ENCODE measurements around the gene LONP1. TPM values are rescaled to one million over a fixed set of nuclear protein-coding genes. Genes with fewer than 3 reads are reported as not detected.

The LONP1 gene
- polyA plus RNA-seq, 1 donor from 2014 or later, result 43.1 TPM

- Histone ChIP-seq H3K9me2 (ENCODE audit: insufficient read depth, low read length) (no peaks in the 10 kb centered on the region), H3F3A (ENCODE audit: insufficient read depth, low read length, poor library complexity, severe bottlenecking) (no peaks in the 10 kb centered on the region), H3K27ac (ENCODE audit: low read length) (no peak overlapping the region), H3K36me3 (ENCODE audit: insufficient read depth, low read length) (no peaks in the 10 kb centered on the region), H3K9ac (ENCODE audit: low read length) (no peak overlapping the region), H3K9me3 (ENCODE audit: low read length) (no peaks in the 10 kb centered on the region), H3K79me2 (replicated peaks; ENCODE audit: insufficient read depth, low read length) (no peaks in the 10 kb centered on the region), H3K4me3 (ENCODE audit: low read length) (no peak overlapping the region), H4K20me1 (ENCODE audit: insufficient read depth) (no peaks in the 10 kb centered on the region), H3K27me3 (ENCODE audit: insufficient read depth, low read depth, low read length) (no peaks in the 10 kb centered on the region), H3K4me2 (ENCODE audit: low read length) (no peak overlapping the region), H2AFZ (ENCODE audit: low read depth, low read length) (no peak overlapping the region)
- TF ChIP-seq EZH2 (IDR thresholded peaks at IDR 0.05; ENCODE audit: borderline replicate concordance, insufficient read depth, low read length, poor library complexity, severe bottlenecking), result no peak
- TF ChIP-seq POLR2AphosphoS5 (IDR thresholded peaks at IDR 0.05), result no peak
- TF ChIP-seq TAF1 (IDR thresholded peaks at IDR 0.05; ENCODE audit: low read depth), result no peak
- TF ChIP-seq CTCF (IDR thresholded peaks at IDR 0.05; ENCODE audit: poor library complexity, severe bottlenecking), result no peak
Observed at GRCh38 chr19:5753743-5754142, 33.8 kb upstream of the LONP1 start.

GRCh38 chr19:5751709-5752108 lies 31.8 kb upstream of the LONP1 start:
- H3K9me3 ChIP-seq (ENCODE audit: low read length), result no peaks in the 10 kb centered on the region
- no peaks in the 10 kb centered on the region for H4K20me1 ChIP-seq (ENCODE audit: insufficient read depth)
- H3K36me3 ChIP-seq (ENCODE audit: insufficient read depth, low read length), result no peaks in the 10 kb centered on the region
- no peaks in the 10 kb centered on the region for H3K79me2 ChIP-seq (replicated peaks; ENCODE audit: insufficient read depth, low read length)
- no peak overlapping the region for H3K4me3 ChIP-seq (ENCODE audit: low read length)
- H3K9ac ChIP-seq (ENCODE audit: low read length), result no peak overlapping the region
- no peak overlapping the region for H3K27ac ChIP-seq (ENCODE audit: low read length)
- H2AFZ ChIP-seq (ENCODE audit: low read depth, low read length), result no peak overlapping the region
- H3K27me3 ChIP-seq (ENCODE audit: insufficient read depth, low read depth, low read length), result no peaks in the 10 kb centered on the region
- no peaks in the 10 kb centered on the region for H3K9me2 ChIP-seq (ENCODE audit: insufficient read depth, low read length)
- TF ChIP-seq CTCF (IDR thresholded peaks at IDR 0.05; ENCODE audit: poor library complexity, severe bottlenecking) (no peak), EP300 (conservative IDR thresholded peaks at IDR 0.05; ENCODE audit: poor library complexity, severe bottlenecking) (no peak), EZH2 (IDR thresholded peaks at IDR 0.05; ENCODE audit: borderline replicate concordance, insufficient read depth, low read length, poor library complexity, severe bottlenecking) (no peak), MXI1 (conservative IDR thresholded peaks at IDR 0.05; ENCODE audit: poor library complexity, severe bottlenecking) (no peak), REST (IDR thresholded peaks at IDR 0.05; ENCODE audit: borderline replicate concordance) (no peak), SMC3 (conservative IDR thresholded peaks at IDR 0.05; ENCODE audit: poor library complexity) (no peak), POLR2AphosphoS5 (IDR thresholded peaks at IDR 0.05) (no peak), TAF1 (IDR thresholded peaks at IDR 0.05; ENCODE audit: low read depth) (no peak), RAD21 (conservative IDR thresholded peaks at IDR 0.05) (no peak)
- H3F3A ChIP-seq (ENCODE audit: insufficient read depth, low read length, poor library complexity, severe bottlenecking), result no peaks in the 10 kb centered on the region
- H3K4me2 ChIP-seq (ENCODE audit: low read length), result no peak overlapping the region
